GM21526 (cell line): ENCODE results near the gene MAD2L1BP.
"Not testable (repeated sequence)": the region's sequence is repeated elsewhere in the genome, so short reads cannot be mapped to it uniquely, and the experiment has no call there.

Experiments used
- ATAC-seq: cut with Tn5 transposase; IDR thresholded peaks from one replicate; pipeline ENCODE4 v1.9.1; 2021; ENCODE audit warnings: moderate library complexity; ENCODE audit not compliant: unreplicated experiment, low FRiP score

MAD2L1BP gene

GRCh38 chr6:43625393-43625992 lies 10.1 kb upstream of the MAD2L1BP start:
- ATAC-seq, result no peak

GRCh38 chr6:43627008-43627825 lies 8.4 kb upstream of the MAD2L1BP start:
- no peak for ATAC-seq

- ATAC-seq, result no peak
Measured at GRCh38 chr6:43628393-43629103, 7.1 kb upstream of the MAD2L1BP start.

GRCh38 chr6:43629104-43629504 lies 6.5 kb upstream of the MAD2L1BP start, which contains the start of gene GTPBP2:
Gene GTPBP2, minus strand, starts transcription at chr6:43629264. Its CDS starts 102 bp downstream, at chr6:43629162.
- ATAC-seq, result peak; percentile 72

- ATAC-seq, result peak; percentile 67
Measured at GRCh38 chr6:43629505-43630300, 5.9 kb upstream of the MAD2L1BP start.

- no peak for ATAC-seq
Measured at GRCh38 chr6:43630980-43631619, 4.5 kb upstream of the MAD2L1BP start.

- not testable (repeated sequence) for ATAC-seq
Measured at GRCh38 chr6:43633002-43633401, 2.6 kb upstream of the MAD2L1BP start.

GRCh38 chr6:43634702-43635303 lies 837 bp upstream of the MAD2L1BP start:
- no peak for ATAC-seq

GRCh38 chr6:43636308-43636659 lies 644 bp downstream of the MAD2L1BP start:
- no peak for ATAC-seq

- no peak for ATAC-seq
Measured at GRCh38 chr6:43639984-43640800, 4.6 kb downstream of the MAD2L1BP start.

- ATAC-seq, result no peak
Measured at GRCh38 chr6:43644940-43645612, 9.4 kb downstream of the MAD2L1BP start, which contains the start of gene RSPH9. Gene RSPH9, plus strand, starts transcription at chr6:43645036. Its CDS starts 63 bp downstream, at chr6:43645099.

- ATAC-seq, result no peak
Measured at GRCh38 chr6:43645613-43645964, 9.9 kb downstream of the MAD2L1BP start.

- no peak for ATAC-seq
Measured at GRCh38 chr6:43647613-43648012, 12.0 kb downstream of the MAD2L1BP start.

GRCh38 chr6:43648248-43648647 lies 12.6 kb downstream of the MAD2L1BP start:
- no peak for ATAC-seq

- ATAC-seq, result not testable (repeated sequence)
Measured at GRCh38 chr6:43652822-43653221, 17.2 kb downstream of the MAD2L1BP start.

GRCh38 chr6:43657221-43657802 lies 21.7 kb downstream of the MAD2L1BP start:
- ATAC-seq, result no peak

- no peak for ATAC-seq
Measured at GRCh38 chr6:43658161-43658560, 22.5 kb downstream of the MAD2L1BP start.

- not testable (repeated sequence) for ATAC-seq
Measured at GRCh38 chr6:43662948-43663347, 27.3 kb downstream of the MAD2L1BP start.
